Measurements from ENCODE around the gene HEMGN.

DNA sequence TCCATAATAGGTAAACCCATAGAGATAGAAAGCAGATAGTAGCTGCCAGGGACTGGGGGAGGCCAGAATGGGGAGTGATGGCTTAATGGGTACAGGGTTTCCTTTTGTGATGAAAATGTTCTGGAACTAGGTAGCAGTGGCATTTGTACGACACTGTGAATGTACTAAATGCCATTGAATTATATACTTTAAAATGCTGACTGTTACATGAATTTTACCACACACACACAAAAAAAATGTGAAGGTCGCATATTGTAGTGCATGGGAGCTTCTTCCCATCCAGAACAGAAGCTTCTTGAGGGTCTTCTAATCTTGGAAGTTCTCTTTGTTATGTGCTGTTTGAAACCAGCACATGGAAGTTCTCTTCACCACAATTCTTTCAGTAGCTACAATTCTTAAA lies 25.3 kb upstream of the HEMGN start:
- TF ChIP-seq ZNF225 (CRISPR knock-in tag; IDR thresholded peaks at IDR 0.05): no peak
- TF ChIP-seq HDAC2 (CRISPR knock-in tag; IDR thresholded peaks at IDR 0.05): no peak
- TF ChIP-seq, protein P1, sequence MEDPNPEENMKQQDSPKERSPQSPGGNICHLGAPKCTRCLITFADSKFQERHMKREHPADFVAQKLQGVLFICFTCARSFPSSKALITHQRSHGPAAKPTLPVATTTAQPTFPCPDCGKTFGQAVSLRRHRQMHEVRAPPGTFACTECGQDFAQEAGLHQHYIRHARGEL (CRISPR knock-in tag; IDR thresholded peaks at IDR 0.05): no peak
- TF ChIP-seq, protein P2, sequence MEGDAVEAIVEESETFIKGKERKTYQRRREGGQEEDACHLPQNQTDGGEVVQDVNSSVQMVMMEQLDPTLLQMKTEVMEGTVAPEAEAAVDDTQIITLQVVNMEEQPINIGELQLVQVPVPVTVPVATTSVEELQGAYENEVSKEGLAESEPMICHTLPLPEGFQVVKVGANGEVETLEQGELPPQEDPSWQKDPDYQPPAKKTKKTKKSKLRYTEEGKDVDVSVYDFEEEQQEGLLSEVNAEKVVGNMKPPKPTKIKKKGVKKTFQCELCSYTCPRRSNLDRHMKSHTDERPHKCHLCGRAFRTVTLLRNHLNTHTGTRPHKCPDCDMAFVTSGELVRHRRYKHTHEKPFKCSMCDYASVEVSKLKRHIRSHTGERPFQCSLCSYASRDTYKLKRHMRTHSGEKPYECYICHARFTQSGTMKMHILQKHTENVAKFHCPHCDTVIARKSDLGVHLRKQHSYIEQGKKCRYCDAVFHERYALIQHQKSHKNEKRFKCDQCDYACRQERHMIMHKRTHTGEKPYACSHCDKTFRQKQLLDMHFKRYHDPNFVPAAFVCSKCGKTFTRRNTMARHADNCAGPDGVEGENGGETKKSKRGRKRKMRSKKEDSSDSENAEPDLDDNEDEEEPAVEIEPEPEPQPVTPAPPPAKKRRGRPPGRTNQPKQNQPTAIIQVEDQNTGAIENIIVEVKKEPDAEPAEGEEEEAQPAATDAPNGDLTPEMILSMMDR (CRISPR knock-in tag; IDR thresholded peaks at IDR 0.05): no peak
- no peak for TF ChIP-seq PHF21A (CRISPR knock-in tag; IDR thresholded peaks at IDR 0.05)
- no peak for TF ChIP-seq ZNF644 (CRISPR knock-in tag; IDR thresholded peaks at IDR 0.05; ENCODE audit: low read depth)
- TF ChIP-seq EP300 (IDR thresholded peaks at IDR 0.05; ENCODE audit: low read depth in 2 of 2, low read length in 2 of 2): no peak
- no peak for TF ChIP-seq EP300 (CRISPR knock-in tag; IDR thresholded peaks at IDR 0.05; ENCODE audit: borderline replicate concordance)
